Lung (tissue), 12 donors: ENCODE measurements around the gene ACMSD. TPM values are rescaled to one million over a fixed set of nuclear protein-coding genes. Genes with fewer than 3 reads are reported as not detected.
A peak's percentile ranks its signal among the peaks of the same experiment; 100 is the strongest.

ENCODE experiments used
- ATAC-seq: fragments of 200-7000 bp; cut with Tn5 transposase; one replicate; pipeline ENCODE4 v1.9.1; 2020; ENCODE audit warnings: moderate number of reproducible peaks; ENCODE audit not compliant: insufficient read depth, low FRiP score
- DNase-seq, 3 donors: peaks; one replicate each; pipeline ENCODE4 v3.0.0-alpha.2; 2013 to 2017
- H3K27ac ChIP-seq, 2 donors: one replicate each; pipeline ENCODE4 v1.5.1; 2013; ENCODE audit warnings: mild to moderate bottlenecking in 2 of 2, moderate library complexity in 2 of 2, control low read depth in 1 of 2, inconsistent platforms in 1 of 2, low read depth in 1 of 2, low read length in 1 of 2
- H3K27me3 ChIP-seq, 3 donors: one replicate each; pipeline ENCODE4 v1.5.1; 2013; ENCODE audit warnings: low read length in 2 of 3; ENCODE audit not compliant: control insufficient read depth in 3 of 3, insufficient read depth in 3 of 3
- H3K36me3 ChIP-seq, 4 donors: one replicate each; pipeline ENCODE4 v1.5.1; 2013; ENCODE audit warnings: low read length in 4 of 4, mild to moderate bottlenecking in 1 of 4, moderate library complexity in 1 of 4; ENCODE audit not compliant: control insufficient read depth in 4 of 4, insufficient read depth in 4 of 4
- H3K4me1 ChIP-seq, 5 donors: one replicate each; pipeline ENCODE4 v1.5.1; 2013; ENCODE audit warnings: low read length in 5 of 5, mild to moderate bottlenecking in 2 of 5, moderate library complexity in 1 of 5; ENCODE audit not compliant: control insufficient read depth in 5 of 5, insufficient read depth in 5 of 5
- H3K4me3 ChIP-seq: one replicate; pipeline ENCODE4 v1.5.1; 2013; ENCODE audit warnings: mild to moderate bottlenecking, control low read depth, moderate library complexity
- H3K9ac ChIP-seq, 2 donors: one replicate each; pipeline ENCODE4 v1.5.1; 2013; ENCODE audit warnings: low read length in 2 of 2, control low read depth in 1 of 2; ENCODE audit not compliant: insufficient read depth in 1 of 2
- H3K9me3 ChIP-seq, 4 donors: one replicate each; pipeline ENCODE4 v1.5.1; 2013; ENCODE audit warnings: low read length in 3 of 4, mild to moderate bottlenecking in 1 of 4, moderate library complexity in 1 of 4; ENCODE audit not compliant: control insufficient read depth in 4 of 4, insufficient read depth in 3 of 4
- CTCF ChIP-seq: IDR thresholded peaks from 2 replicates; pipeline ENCODE4 v1.5.1; 2012; ENCODE audit warnings: mild to moderate bottlenecking; ENCODE audit errors: control extremely low read depth, extremely low read depth
- WGBS, 2 donors: extraction: QIAGEN DNeasy Blood & Tissue Kit; methylation state at CpG; one replicate each; pipeline ENCODE4 v1.1.7; 2013; 5-methylcytosine and 5-hydroxymethylcytosine counted together
- polyA plus RNA-seq, 2 donors: library from polyadenylated mRNA; stranded (reverse); fragments of 200-250 nt; gene quantifications; one replicate each; pipeline ENCODE4 v1.2.1, GENCODE V29; 2013
- total RNA-seq, 2 donors: library from RNA; depleted of rRNA in 1 of 2; stranded (reverse); fragments of >200 nt in 1 of 2; gene quantifications; one replicate each; pipeline ENCODE4 v1.2.1, GENCODE V29; 2014 to 2021
- donor health status: control.
- donor health status: control.
- donor health status: Bipolar disorder and iron deficiency.
- donor health status: healthy.
- donor health status: DM: yes; HTN: yes; CAD: no.

ACMSD gene
- total and polyA plus RNA-seq, 4 donors, result 0.08 to 0.14 (median 0.12) TPM; not detected in 1

- TF ChIP-seq CTCF, result no peak
- no peak for DNase-seq
- ATAC-seq, result no peak
- H3K27ac ChIP-seq, result no peak overlapping the region
- WGBS, 2 donors, result 64 to 71% methylated on average over 1 of the region's 1 CpG
- H3K4me3 ChIP-seq, result no peak overlapping the region
- no peaks in the 10 kb centered on the region for H3K36me3 ChIP-seq
- peaks cover 0 to 4% (median 2%) of the 10 kb centered on the region in 4 donors for H3K9me3 ChIP-seq
- no peaks in the 10 kb centered on the region for H3K27me3 ChIP-seq
- H3K4me1 ChIP-seq, result no peaks in the 10 kb centered on the region
- no peak overlapping the region for H3K9ac ChIP-seq
Measured at GRCh38 chr2:134815741-134816140, 22.7 kb upstream of the ACMSD start.

- DNase-seq, result peak; percentile 31 to 79 (median 32)
- peak; percentile 39 for ATAC-seq
- Histone ChIP-seq H3K4me3 (no peak overlapping the region), H3K4me1 (no peaks in the 10 kb centered on the region), H3K9me3 (no peaks in the 10 kb centered on the region), H3K27me3 (no peaks in the 10 kb centered on the region), H3K27ac (no peak overlapping the region), H3K9ac (no peak overlapping the region), H3K36me3 (no peaks in the 10 kb centered on the region)
- no peak for TF ChIP-seq CTCF
- 62 to 79% methylated on average over 5 of the region's 5 CpGs for WGBS, 2 donors
Measured at GRCh38 chr2:134818321-134818720, 20.1 kb upstream of the ACMSD start.

GRCh38 chr2:134819334-134819733 lies 19.1 kb upstream of the ACMSD start:
- no peaks in the 10 kb centered on the region for H3K9me3 ChIP-seq
- ATAC-seq, result peak; percentile 58
- WGBS, 2 donors, result 64 to 88% methylated on average over 2 of the region's 2 CpGs
- no peak for DNase-seq
- no peak for TF ChIP-seq CTCF
- no peak overlapping the region for H3K9ac ChIP-seq
- H3K36me3 ChIP-seq, result no peaks in the 10 kb centered on the region
- H3K27ac ChIP-seq, result no peak overlapping the region
- no peaks in the 10 kb centered on the region for H3K27me3 ChIP-seq
- no peaks in the 10 kb centered on the region for H3K4me1 ChIP-seq
- no peak overlapping the region for H3K4me3 ChIP-seq

- H3K27ac ChIP-seq, result no peak overlapping the region
- no peak overlapping the region for H3K4me3 ChIP-seq
- no peaks in the 10 kb centered on the region for H3K36me3 ChIP-seq
- no peak overlapping the region for H3K9ac ChIP-seq
- DNase-seq, result peak in 1 of 3 donors; percentile 4
- no peak for TF ChIP-seq CTCF
- WGBS, 2 donors, result 68 to 92% methylated on average over 2 of the region's 2 CpGs
- ATAC-seq, result no peak
- H3K9me3 ChIP-seq, result no peaks in the 10 kb centered on the region
- no peaks in the 10 kb centered on the region for H3K27me3 ChIP-seq
- H3K4me1 ChIP-seq, result no peaks in the 10 kb centered on the region
Measured at GRCh38 chr2:134823431-134823830, 15.0 kb upstream of the ACMSD start.
